Hematopoietic multipotent progenitor cell treated with erythropoietin and hydrocortisone succinate and interleukin-3 and kit ligand, for 6 days (in vitro differentiated cells): Measurements from ENCODE around the gene OARD1.
"Not testable (repeated sequence)": the region's sequence is repeated elsewhere in the genome, so short reads cannot be mapped to it uniquely, and the experiment has no call there.

ENCODE experiments used
- DNase-seq: peaks from one replicate; pipeline ENCODE4 v3.0.0-alpha.2; 2015

OARD1 gene

GRCh38 chr6:41025966-41026530, 46.1 kb downstream of the OARD1 start:
- no peak for DNase-seq

GRCh38 chr6:41023114-41023513, 49.0 kb downstream of the OARD1 start:
- no peak for DNase-seq

- no peak for DNase-seq
These were observed 49.9 kb downstream of the OARD1 start for GRCh38 chr6:41022294-41022693.

- no peak for DNase-seq
These were observed 50.3 kb downstream of the OARD1 start for GRCh38 chr6:41021832-41022231.

- no peak for DNase-seq
These were observed 54.5 kb downstream of the OARD1 start for GRCh38 chr6:41017663-41018062.

- DNase-seq: not testable (repeated sequence)
These were observed 56.3 kb downstream of the OARD1 start for GRCh38 chr6:41015860-41016259.

GRCh38 chr6:41014780-41015179, 57.4 kb downstream of the OARD1 start:
- no peak for DNase-seq
